AG09309 (cell line): ENCODE data around the gene IL18BP.
A peak's percentile ranks its signal among the peaks of the same experiment; 100 is the strongest.

Source experiments
- DNase-seq: peaks from one replicate; pipeline ENCODE4 v3.0.0-alpha.2; 2010; ENCODE audit warnings: low read depth
- H3K4me3 ChIP-seq: 2 replicates; pipeline ENCODE4 v1.5.1; 2011; ENCODE audit warnings: mild to moderate bottlenecking, low read depth, low read length, moderate library complexity; ENCODE audit not compliant: control insufficient read depth
- CTCF ChIP-seq: IDR thresholded peaks from 2 replicates; pipeline ENCODE4 v1.5.1; 2011; ENCODE audit warnings: mild to moderate bottlenecking, low read depth, low read length, inconsistent platforms; ENCODE audit not compliant: insufficient read depth, control insufficient read depth; ENCODE audit errors: missing control alignments

The IL18BP gene

GRCh38 chr11:72014761-72015320 is 16.1 kb downstream of the IL18BP start:
- DNase-seq, result no peak
- no peak overlapping the region for H3K4me3 ChIP-seq
- TF ChIP-seq CTCF, result no peak

GRCh38 chr11:72015511-72016061 is 16.9 kb downstream of the IL18BP start:
- peak; percentile 55 for TF ChIP-seq CTCF
- DNase-seq, result no peak
- H3K4me3 ChIP-seq, result no peak overlapping the region

GRCh38 chr11:72018171-72018570 is 19.5 kb downstream of the IL18BP start:
- DNase-seq, result no peak
- TF ChIP-seq CTCF, result no peak

DNA sequence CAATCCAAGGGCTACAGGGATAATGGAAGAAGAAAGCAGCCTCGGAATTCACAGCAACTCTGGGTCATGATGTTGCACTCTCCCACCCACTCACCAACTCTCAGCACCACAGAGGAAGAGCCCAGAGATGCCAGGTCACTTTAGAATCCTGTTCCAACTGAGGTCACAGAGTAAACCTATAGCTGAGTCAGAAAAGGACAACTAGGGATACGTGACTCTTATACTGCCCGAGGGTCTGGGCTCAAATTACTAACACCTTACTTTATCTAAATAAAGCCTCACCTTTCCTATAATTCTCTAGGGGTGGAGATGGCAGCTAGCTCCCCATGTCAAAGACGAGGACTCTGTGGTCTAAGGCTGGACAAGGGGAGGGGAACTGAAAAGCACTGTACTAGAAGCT is 24.6 kb downstream of the IL18BP start:
- no peak overlapping the region for H3K4me3 ChIP-seq
- TF ChIP-seq CTCF, result no peak
- no peak for DNase-seq

More at GRCh38 chr11:72018171-72018570, 19.5 kb downstream of the IL18BP start:
- H3K4me3 ChIP-seq, result no peak overlapping the region

DNA sequence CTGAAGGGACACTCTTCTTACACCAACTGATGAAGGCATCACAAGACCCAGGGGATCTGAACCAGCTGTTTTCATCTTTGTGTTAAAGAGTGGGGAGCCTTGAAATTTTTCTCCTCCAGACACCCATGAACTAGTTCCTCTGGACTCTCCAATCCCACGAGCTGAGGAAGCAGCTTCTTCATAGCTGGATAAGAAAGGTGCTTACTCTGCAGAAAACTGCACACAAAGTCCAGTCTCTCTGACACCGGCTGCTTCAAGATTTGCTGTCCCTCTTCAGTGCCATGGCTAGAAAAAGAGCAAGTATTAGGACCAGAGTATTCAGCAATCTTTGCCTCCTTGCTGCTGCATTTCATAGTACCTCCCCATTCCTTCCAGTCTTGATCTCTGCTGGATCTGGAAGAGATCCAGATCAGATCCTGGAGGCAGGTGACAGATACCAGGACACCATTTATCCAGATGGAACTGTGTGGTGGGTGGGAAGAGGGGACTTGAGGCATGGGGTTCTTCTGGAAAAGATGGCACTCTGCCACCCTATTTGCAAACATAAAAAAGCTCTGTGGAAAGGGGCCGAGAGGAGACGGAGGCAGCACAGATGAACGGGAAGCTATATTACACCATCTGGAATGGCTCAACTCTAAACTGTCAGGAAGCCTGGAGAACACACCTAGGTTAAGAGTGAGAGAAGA is 25.5 kb downstream of the IL18BP start:
- no peak overlapping the region for H3K4me3 ChIP-seq
- no peak for TF ChIP-seq CTCF
- DNase-seq, result no peak

DNA sequence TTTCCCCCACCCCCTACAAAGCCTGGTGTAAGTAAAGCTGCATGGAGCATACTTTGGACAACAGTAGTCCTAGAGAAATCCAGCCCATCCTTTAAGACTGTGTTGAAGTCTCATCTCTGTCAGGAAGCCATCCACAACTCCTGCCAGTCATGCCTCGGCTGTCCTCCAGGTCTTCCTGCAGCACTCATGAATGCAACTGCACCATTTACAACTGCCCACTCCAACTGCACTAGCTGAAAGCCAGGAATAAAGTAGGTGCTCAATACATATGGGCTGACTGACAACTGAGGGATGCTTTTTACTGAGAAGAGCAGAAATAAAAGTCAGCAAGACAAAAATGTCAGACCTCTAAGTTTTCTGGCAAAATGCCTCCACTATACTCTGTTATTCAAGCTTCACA is 27.4 kb downstream of the IL18BP start:
- H3K4me3 ChIP-seq, result no peak overlapping the region
- no peak for TF ChIP-seq CTCF
- no peak for DNase-seq
